SK-N-SH treated with all-trans-retinoic acid at 6 μM for 48 hours (cell line): ENCODE data around the gene EML6.

Experiments
- ATAC-seq: fragments of 200-7000 bp; cut with Tn5 transposase; 3 replicates; pipeline ENCODE4 v1.9.1; 2020; ENCODE audit warnings: mild to moderate bottlenecking, moderate library complexity
- ARNTL ChIP-seq: fragments of 450-650 bp; formaldehyde crosslinking; IDR thresholded peaks from 2 replicates; pipeline ENCODE4 v1.5.0; 2020; ENCODE audit warnings: low read depth, mild to moderate bottlenecking, moderate library complexity, borderline replicate concordance
- BACH2 ChIP-seq: fragments of 250-450 bp; sonication (Bioruptor Pico); IDR thresholded peaks from 2 replicates; pipeline ENCODE4 v1.9.0; 2021; ENCODE audit warnings: mild to moderate bottlenecking, borderline replicate concordance
- CSDC2 ChIP-seq: fragments of 250-450 bp; sonication (Bioruptor Pico); IDR thresholded peaks from 2 replicates; pipeline ENCODE4 v1.5.0; 2020; ENCODE audit warnings: mild to moderate bottlenecking, moderate library complexity
- ESRRG ChIP-seq: fragments of 250-450 bp; sonication (Bioruptor Pico); IDR thresholded peaks from 2 replicates; pipeline ENCODE4 v1.6.1; 2021; ENCODE audit warnings: mild to moderate bottlenecking
- GLIS3 ChIP-seq: fragments of 250-450 bp; sonication (Bioruptor Pico); IDR thresholded peaks from 2 replicates; pipeline ENCODE4 v1.5.0; 2020; ENCODE audit warnings: mild to moderate bottlenecking, moderate library complexity
- ISL1 ChIP-seq: fragments of 250-450 bp; sonication (Bioruptor Pico); IDR thresholded peaks from 2 replicates; pipeline ENCODE4 v2.1.2; 2022; ENCODE audit warnings: mild to moderate bottlenecking, moderate library complexity
- OSR1 ChIP-seq: fragments of 250-450 bp; sonication (Bioruptor Pico); IDR thresholded peaks from 2 replicates; pipeline ENCODE4 v1.8.0; 2022; ENCODE audit warnings: moderate library complexity, mild to moderate bottlenecking, inconsistent platforms
- PPARA ChIP-seq: fragments of 250-450 bp; sonication (Bioruptor Pico); IDR thresholded peaks from 2 replicates; pipeline ENCODE4 v1.5.0; 2020; ENCODE audit warnings: mild to moderate bottlenecking, borderline replicate concordance
- RARB ChIP-seq: fragments of 250-450 bp; sonication (Bioruptor Pico); IDR thresholded peaks from 2 replicates; pipeline ENCODE4 v1.8.0; 2021; ENCODE audit warnings: mild to moderate bottlenecking, moderate library complexity
- SNAI2 ChIP-seq: fragments of 250-450 bp; sonication (Bioruptor Pico); IDR thresholded peaks from 2 replicates; pipeline ENCODE4 v1.5.0; 2020; ENCODE audit warnings: mild to moderate bottlenecking, moderate library complexity
- TCF4 ChIP-seq: fragments of 250-450 bp; sonication (Bioruptor Pico); IDR thresholded peaks from 2 replicates; pipeline ENCODE4 v1.8.0; 2021; ENCODE audit warnings: mild to moderate bottlenecking, moderate library complexity, borderline replicate concordance
- TOX ChIP-seq: fragments of 250-450 bp; sonication (Bioruptor Pico); IDR thresholded peaks from 2 replicates; pipeline ENCODE4 v1.8.0; 2021; ENCODE audit warnings: mild to moderate bottlenecking, moderate library complexity, borderline replicate concordance
- ZC3H10 ChIP-seq: fragments of 250-450 bp; sonication (Bioruptor Pico); IDR thresholded peaks from 2 replicates; pipeline ENCODE4 v1.5.1; 2021; ENCODE audit warnings: mild to moderate bottlenecking, moderate library complexity
- ZFP3 ChIP-seq: fragments of 250-450 bp; sonication (Bioruptor Pico); IDR thresholded peaks from 2 replicates; pipeline ENCODE4 v1.5.0; 2020; ENCODE audit warnings: mild to moderate bottlenecking, moderate library complexity
- ZFP30 ChIP-seq: fragments of 450-650 bp; formaldehyde crosslinking; IDR thresholded peaks from 2 replicates; pipeline ENCODE4 v1.5.0; 2022; ENCODE audit warnings: mild to moderate bottlenecking, moderate library complexity
- ZNF565 ChIP-seq: fragments of 450-650 bp; formaldehyde crosslinking; conservative IDR thresholded peaks from 2 replicates; pipeline ENCODE4 v1.5.0; 2020; ENCODE audit warnings: low read depth, mild to moderate bottlenecking, moderate library complexity
- ZNF70 ChIP-seq: fragments of 450-650 bp; formaldehyde crosslinking; IDR thresholded peaks from 2 replicates; pipeline ENCODE4 v1.5.0; 2020; ENCODE audit warnings: mild to moderate bottlenecking, moderate library complexity
- ZNF8 ChIP-seq: fragments of 450-650 bp; formaldehyde crosslinking; IDR thresholded peaks from 2 replicates; pipeline ENCODE4 v1.5.0; 2020; ENCODE audit warnings: mild to moderate bottlenecking, moderate library complexity
- TF ChIP-seq, protein P1 (sequence below): fragments of 250-450 bp; sonication (Bioruptor Pico); IDR thresholded peaks from 2 replicates; pipeline ENCODE4 v1.8.0; 2020; ENCODE audit warnings: mild to moderate bottlenecking, moderate library complexity, borderline replicate concordance
- TF ChIP-seq, protein P2 (sequence below): fragments of 250-450 bp; sonication (Bioruptor Pico); IDR thresholded peaks from 2 replicates; pipeline ENCODE4 v1.5.1; 2021; ENCODE audit warnings: mild to moderate bottlenecking, moderate library complexity
- TF ChIP-seq, protein P3 (sequence below): fragments of 250-450 bp; sonication (Bioruptor Pico); IDR thresholded peaks from 2 replicates; pipeline ENCODE4 v1.8.0; 2021; ENCODE audit warnings: low read depth, mild to moderate bottlenecking, moderate library complexity, borderline replicate concordance
- TF ChIP-seq, protein P4 (sequence below): fragments of 250-450 bp; sonication (Bioruptor Pico); IDR thresholded peaks from 2 replicates; pipeline ENCODE4 v1.5.1; 2020; ENCODE audit warnings: low read depth, mild to moderate bottlenecking, moderate library complexity

EML6 gene

DNA sequence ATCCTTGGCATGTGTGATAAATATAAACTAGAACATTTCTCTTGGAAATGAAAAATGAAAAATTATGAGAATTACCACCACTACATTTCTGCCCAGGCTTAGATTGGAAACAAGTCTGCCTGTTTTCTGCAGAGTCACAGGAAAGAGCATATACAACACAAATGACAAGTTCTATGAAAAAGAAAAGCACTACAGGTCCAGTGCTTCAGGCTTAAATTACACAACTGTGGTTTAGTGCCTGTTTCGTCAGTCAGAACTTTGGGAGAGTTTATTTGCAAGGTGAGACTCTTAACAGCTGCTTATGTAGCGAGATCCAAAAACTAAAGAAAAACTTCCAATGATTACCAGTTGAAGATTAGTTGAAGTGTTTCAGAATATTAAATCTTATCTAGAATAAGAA is 257.9 kb downstream of the EML6 start:
- no peak for ATAC-seq
- TF ChIP-seq BACH2 (CRISPR knock-in tag) (no peak), ISL1 (CRISPR knock-in tag) (no peak), ZFP30 (no peak), ZNF70 (no peak), TCF4 (CRISPR knock-in tag) (no peak), GLIS3 (CRISPR knock-in tag) (no peak), ZC3H10 (CRISPR knock-in tag) (no peak)

DNA sequence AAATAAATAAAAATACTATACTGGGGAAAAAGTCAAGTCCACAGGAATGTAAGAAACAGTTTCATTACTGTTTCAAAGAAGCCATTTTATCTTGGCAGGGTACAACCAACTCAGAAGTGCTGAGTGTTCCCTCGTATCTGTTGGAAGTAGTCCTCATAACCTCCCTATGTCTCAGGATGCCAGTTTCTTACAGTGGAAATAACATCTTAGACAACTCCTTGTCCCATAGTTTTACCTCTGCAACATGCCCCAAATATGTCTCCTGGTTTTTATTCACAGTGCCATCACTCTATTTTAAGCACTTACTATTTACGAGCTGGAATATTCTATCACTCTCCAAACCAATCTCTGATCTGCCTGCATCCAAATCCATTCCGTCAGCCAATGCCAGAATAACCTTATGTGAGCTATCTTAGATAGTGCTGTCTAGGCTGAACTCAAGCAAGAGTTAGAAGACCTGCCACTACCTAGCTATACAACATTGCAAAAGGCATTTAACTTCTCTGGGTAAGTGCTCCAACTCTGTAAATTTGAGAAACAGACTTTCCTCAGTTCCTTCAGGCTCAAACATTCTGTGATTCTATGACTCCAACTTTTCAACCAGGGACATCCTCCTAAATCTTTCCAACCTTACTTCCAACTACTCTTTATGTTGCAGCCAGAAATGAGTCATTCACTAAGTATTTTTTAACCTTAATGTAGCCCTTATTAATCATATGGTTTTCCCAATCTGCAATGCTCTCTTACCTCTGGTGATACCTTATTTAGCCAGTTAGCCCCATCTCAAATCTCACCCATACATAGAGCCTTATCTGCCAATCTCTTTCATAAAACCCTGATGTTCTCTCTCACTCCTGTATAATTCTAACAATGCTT is 260.1 kb downstream of the EML6 start:
- ATAC-seq: peak; percentile 37
- TF ChIP-seq ZC3H10 (CRISPR knock-in tag) (no peak), ARNTL (no peak), TCF4 (CRISPR knock-in tag) (no peak), PPARA (CRISPR knock-in tag) (no peak), OSR1 (no peak), ZNF70 (no peak), TOX (CRISPR knock-in tag) (no peak), ZFP3 (no peak), SNAI2 (CRISPR knock-in tag) (no peak), CSDC2 (CRISPR knock-in tag) (no peak), ZNF565 (CRISPR knock-in tag) (no peak), BACH2 (CRISPR knock-in tag) (no peak), ISL1 (CRISPR knock-in tag) (no peak), ZFP30 (no peak), GLIS3 (CRISPR knock-in tag) (no peak), RARB (CRISPR knock-in tag) (no peak)
- TF ChIP-seq, protein P1, sequence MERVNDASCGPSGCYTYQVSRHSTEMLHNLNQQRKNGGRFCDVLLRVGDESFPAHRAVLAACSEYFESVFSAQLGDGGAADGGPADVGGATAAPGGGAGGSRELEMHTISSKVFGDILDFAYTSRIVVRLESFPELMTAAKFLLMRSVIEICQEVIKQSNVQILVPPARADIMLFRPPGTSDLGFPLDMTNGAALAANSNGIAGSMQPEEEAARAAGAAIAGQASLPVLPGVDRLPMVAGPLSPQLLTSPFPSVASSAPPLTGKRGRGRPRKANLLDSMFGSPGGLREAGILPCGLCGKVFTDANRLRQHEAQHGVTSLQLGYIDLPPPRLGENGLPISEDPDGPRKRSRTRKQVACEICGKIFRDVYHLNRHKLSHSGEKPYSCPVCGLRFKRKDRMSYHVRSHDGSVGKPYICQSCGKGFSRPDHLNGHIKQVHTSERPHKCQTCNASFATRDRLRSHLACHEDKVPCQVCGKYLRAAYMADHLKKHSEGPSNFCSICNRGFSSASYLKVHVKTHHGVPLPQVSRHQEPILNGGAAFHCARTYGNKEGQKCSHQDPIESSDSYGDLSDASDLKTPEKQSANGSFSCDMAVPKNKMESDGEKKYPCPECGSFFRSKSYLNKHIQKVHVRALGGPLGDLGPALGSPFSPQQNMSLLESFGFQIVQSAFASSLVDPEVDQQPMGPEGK (CRISPR knock-in tag): no peak
- TF ChIP-seq, protein P2, sequence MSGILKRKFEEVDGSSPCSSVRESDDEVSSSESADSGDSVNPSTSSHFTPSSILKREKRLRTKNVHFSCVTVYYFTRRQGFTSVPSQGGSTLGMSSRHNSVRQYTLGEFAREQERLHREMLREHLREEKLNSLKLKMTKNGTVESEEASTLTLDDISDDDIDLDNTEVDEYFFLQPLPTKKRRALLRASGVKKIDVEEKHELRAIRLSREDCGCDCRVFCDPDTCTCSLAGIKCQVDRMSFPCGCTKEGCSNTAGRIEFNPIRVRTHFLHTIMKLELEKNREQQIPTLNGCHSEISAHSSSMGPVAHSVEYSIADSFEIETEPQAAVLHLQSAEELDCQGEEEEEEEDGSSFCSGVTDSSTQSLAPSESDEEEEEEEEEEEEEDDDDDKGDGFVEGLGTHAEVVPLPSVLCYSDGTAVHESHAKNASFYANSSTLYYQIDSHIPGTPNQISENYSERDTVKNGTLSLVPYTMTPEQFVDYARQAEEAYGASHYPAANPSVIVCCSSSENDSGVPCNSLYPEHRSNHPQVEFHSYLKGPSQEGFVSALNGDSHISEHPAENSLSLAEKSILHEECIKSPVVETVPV (CRISPR knock-in tag): no peak
- TF ChIP-seq, protein P3, sequence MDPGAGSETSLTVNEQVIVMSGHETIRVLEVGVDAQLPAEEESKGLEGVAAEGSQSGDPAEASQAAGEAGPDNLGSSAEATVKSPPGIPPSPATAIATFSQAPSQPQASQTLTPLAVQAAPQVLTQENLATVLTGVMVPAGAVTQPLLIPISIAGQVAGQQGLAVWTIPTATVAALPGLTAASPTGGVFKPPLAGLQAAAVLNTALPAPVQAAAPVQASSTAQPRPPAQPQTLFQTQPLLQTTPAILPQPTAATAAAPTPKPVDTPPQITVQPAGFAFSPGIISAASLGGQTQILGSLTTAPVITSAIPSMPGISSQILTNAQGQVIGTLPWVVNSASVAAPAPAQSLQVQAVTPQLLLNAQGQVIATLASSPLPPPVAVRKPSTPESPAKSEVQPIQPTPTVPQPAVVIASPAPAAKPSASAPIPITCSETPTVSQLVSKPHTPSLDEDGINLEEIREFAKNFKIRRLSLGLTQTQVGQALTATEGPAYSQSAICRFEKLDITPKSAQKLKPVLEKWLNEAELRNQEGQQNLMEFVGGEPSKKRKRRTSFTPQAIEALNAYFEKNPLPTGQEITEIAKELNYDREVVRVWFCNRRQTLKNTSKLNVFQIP (CRISPR knock-in tag): no peak

DNA sequence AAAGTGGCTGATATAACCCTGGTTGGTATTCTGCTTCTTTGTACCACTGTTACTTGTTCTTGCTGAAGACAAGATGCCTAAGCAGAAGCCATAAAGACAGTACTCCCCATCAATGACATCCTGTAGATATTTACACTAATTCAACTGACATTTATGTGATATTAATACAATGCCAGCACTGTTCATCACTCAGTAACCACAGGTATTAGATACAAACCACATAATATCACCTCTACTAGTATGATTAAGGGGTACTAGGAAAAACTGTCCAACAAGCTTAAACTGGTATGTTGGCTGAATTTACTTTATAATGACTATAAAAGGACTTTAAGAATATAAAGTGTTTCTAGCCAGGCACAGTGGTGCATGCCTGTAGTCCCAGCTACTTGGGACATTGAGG is 261.0 kb downstream of the EML6 start:
- ATAC-seq: no peak; the same call in 1 of the 3 replicates
- no peak for TF ChIP-seq ZNF565 (CRISPR knock-in tag)
- no peak for TF ChIP-seq ZC3H10 (CRISPR knock-in tag)
- no peak for TF ChIP-seq ZNF8 (CRISPR knock-in tag)
- TF ChIP-seq, protein P2 (CRISPR knock-in tag): no peak
- no peak for TF ChIP-seq ARNTL
- TF ChIP-seq CSDC2 (CRISPR knock-in tag): no peak
- TF ChIP-seq RARB (CRISPR knock-in tag): no peak
- TF ChIP-seq PPARA (CRISPR knock-in tag): no peak
- no peak for TF ChIP-seq ZFP30
- TF ChIP-seq, protein P1 (CRISPR knock-in tag): no peak
- TF ChIP-seq SNAI2 (CRISPR knock-in tag): no peak
- no peak for TF ChIP-seq ZFP3
- TF ChIP-seq TCF4 (CRISPR knock-in tag): no peak
- no peak for TF ChIP-seq ZNF70
- TF ChIP-seq OSR1: no peak
- TF ChIP-seq, protein P4, sequence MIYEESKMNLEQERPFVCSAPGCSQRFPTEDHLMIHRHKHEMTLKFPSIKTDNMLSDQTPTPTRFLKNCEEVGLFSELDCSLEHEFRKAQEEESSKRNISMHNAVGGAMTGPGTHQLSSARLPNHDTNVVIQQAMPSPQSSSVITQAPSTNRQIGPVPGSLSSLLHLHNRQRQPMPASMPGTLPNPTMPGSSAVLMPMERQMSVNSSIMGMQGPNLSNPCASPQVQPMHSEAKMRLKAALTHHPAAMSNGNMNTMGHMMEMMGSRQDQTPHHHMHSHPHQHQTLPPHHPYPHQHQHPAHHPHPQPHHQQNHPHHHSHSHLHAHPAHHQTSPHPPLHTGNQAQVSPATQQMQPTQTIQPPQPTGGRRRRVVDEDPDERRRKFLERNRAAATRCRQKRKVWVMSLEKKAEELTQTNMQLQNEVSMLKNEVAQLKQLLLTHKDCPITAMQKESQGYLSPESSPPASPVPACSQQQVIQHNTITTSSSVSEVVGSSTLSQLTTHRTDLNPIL (CRISPR knock-in tag): no peak
- TF ChIP-seq GLIS3 (CRISPR knock-in tag): no peak
- TF ChIP-seq TOX (CRISPR knock-in tag): no peak
- TF ChIP-seq ESRRG (CRISPR knock-in tag): no peak
- TF ChIP-seq ISL1 (CRISPR knock-in tag): no peak
